ENCODE measurements around the gene KLHL15. TPM values are rescaled to one million over a fixed set of nuclear protein-coding genes. Genes with fewer than 3 reads are reported as not detected.
"Not testable (repeated sequence)": the region's sequence is repeated elsewhere in the genome, so short reads cannot be mapped to it uniquely, and the experiment has no call there.

KLHL15 gene
- total RNA-seq, 1 donor from 2014 or later = 17.7 TPM

- DNase-seq = no peak
Measured at GRCh38 chrX:24014388-24015018, 12.5 kb downstream of the KLHL15 start.

DNA sequence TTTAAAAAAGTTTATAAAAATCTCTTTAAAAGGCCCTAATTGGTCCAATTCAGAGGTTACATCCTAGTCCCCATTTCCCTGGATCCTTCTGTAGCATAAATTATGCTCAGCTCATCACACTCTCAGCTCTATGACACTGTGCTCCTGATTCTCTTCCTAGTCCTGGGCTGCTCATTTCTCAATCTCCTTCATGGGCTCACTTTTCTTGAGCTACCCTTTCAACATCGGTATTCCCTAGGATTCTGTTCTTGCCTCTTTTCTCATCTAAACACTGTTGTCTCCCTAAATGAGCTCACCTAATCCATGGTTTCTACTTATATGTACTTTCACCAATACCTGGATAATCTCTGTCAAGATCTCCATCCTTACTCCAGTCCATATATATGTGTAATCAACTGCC lies 14.7 kb downstream of the KLHL15 start:
- no peak for DNase-seq

DNA sequence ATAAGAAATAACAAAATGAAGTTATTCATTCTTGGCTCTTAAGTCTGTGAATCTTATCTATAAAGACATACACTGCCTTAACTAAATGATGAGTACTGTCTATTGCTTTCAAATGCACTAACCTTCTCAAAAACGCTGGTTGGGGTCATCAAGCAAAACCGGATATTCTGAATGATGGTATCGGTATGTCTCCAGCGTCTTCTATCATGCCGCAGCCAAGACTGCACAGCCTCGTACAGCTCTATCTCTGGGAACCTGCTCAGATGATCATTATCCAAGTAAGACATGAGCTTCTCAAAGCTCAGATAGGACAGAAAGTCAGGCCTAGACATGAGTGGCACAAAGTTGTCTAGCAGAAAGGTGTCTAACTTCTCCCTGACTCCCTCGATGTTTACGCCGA lies 21.1 kb downstream of the KLHL15 start:
- DNase-seq = no peak

DNA sequence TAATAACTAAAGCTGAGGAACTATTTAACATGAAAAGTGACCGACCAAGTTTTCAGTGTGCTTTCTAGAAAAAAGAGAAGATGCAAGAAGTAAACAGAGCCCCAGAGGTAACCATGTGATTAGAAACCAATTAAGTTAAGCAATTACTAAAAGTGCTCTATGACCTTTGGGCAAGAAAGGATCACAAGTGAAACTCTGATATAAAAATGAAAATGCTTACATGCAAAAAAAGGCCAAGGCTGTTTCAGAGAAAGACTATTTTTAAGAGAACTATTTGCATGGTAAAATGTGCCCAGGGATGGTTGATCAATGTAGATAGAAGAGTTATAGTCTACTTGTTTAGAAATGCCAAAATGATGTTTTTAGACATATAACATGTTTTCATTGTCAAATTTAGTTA lies 22.0 kb downstream of the KLHL15 start:
- no peak for DNase-seq

DNA sequence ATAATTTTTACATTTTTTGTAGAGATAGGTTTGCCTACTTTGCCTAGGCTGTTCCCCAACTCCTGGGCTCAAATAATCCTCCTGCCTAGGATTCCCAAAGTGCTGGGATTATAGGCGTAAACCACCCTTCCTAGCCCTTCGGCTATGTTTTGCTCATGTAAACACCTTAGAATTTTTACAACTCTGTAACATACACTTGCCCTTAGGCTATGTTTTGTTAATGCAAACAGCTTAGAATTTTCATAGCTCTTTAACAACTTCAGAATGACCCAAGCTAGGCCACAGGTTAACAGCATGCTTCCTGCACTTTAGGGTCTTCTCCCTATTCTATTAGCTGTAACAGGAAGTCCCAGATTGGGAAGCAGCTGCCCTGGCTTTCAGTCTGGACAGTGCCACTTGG lies 24.2 kb downstream of the KLHL15 start:
- DNase-seq = no peak

DNA sequence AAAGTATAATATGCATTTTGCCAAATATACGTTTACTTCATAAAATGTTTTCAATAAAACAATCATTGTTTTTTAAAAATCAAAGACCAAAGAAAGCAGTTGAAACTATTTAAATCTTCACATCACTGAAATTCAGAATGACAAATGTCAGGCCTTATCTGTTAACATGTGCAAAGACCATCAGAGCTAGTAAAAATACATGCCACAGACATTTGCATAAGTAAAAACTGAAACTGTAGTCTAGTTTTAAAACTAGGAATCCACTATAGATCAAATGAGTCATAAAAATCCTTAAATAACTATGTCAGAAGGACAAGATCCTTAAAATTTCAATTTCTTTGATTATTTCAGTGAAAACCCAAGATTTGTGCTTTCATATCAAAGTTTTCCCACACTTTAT lies 24.8 kb downstream of the KLHL15 start:
- no peak for DNase-seq

GRCh38 chrX:23999671-24000070 lies 27.3 kb downstream of the KLHL15 start:
- DNase-seq = no peak

DNA sequence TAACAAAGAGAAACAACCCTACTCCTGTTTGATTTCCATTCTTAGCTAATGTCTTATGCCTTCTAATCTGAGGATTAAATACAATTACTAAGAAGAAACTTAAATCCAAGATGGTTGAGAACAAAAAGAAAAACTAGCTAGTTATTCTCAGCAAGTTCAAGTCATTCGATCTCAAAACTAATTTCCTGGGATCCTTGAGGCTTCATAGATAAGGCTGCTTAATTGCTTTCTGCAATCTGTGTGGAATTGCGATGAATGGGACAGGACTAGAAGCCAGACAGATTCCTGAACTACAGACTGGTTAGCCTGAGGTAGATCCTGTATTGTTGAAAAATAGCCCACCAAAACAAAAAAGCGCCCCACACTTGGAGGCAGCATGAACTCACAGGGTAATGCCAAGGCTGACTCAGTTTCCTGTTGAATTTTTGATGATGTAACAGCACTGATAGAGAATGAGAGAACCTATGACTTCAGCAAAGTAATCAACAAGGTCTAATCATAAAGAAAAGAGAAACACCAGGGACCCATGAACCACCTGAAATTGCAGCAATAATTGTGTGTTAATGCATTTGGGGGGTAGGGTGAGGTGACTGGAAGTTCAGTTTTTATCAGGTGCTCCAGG lies 33.9 kb downstream of the KLHL15 start:
- no peak for DNase-seq

GRCh38 chrX:23992431-23992830 lies 34.6 kb downstream of the KLHL15 start:
- no peak for DNase-seq

- DNase-seq = no peak
Measured at GRCh38 chrX:23990455-23990854, 36.5 kb downstream of the KLHL15 start.

DNA sequence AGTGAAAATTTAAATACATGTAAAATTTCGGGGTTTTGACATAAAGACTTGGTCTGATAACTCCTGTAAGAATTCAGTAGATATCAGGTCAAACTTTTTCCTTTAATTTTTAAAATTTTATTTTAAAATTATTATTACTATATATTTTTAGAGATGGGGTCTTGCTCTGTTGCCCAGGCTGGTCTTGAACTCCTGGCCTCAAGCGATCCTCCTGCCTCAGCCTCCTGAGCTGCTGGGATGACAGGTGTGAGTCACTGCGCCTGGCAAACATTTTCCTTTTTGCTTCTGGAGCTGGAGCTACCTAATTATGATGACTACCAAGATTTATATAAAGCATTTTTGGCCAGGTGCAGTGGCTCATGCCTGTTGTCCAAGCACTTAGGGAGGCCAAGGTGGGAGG lies 37.3 kb downstream of the KLHL15 start:
- no peak for DNase-seq

DNA sequence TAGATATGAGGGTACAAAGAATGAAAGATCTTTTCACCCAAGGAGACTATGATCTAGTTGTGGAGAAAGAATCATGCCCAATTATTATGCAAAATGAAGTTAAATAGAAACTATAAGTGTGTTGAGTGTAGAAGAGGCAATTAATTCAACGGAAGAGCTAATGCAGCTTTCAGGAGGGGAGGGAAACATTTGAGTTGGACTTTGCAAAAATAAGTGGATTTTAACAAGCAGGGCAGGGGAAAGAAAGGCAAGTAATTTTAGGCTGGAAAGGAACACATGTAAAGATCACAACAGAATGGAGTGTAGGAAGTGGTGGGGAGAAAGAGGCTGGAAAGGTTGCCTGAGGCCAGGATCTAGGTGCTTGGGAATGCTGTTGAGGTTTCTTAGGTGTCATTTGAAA lies 44.1 kb downstream of the KLHL15 start:
- DNase-seq = no peak

- no peak for DNase-seq
Measured at GRCh38 chrX:23981711-23982110, 45.3 kb downstream of the KLHL15 start.

- DNase-seq = no peak
Measured at GRCh38 chrX:23981222-23981621, 45.8 kb downstream of the KLHL15 start.

GRCh38 chrX:23980011-23980441 lies 47.0 kb downstream of the KLHL15 start:
- no peak for DNase-seq

- DNase-seq = peak; percentile 46
Measured at GRCh38 chrX:23978491-23978890, 48.5 kb downstream of the KLHL15 start.

DNA sequence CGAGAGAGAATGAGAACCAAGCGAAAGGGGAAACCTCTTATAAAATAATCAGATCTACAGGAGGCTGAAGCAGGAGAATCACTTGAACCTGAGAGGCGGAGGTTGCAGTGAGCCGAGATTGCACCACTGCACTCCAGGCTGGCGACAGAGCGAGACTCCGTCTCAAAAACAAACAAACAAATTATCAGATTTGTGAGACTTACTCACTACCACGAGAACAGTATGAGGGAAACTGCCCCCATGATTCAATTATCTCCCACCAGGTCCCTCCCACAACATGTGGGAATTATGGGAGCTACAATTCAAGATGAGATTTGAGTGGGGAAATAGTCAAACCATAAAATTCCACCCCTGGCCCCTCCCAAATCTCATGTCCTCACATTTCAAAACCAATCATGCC lies 61.4 kb downstream of the KLHL15 start:
- DNase-seq = not testable (repeated sequence)

DNA sequence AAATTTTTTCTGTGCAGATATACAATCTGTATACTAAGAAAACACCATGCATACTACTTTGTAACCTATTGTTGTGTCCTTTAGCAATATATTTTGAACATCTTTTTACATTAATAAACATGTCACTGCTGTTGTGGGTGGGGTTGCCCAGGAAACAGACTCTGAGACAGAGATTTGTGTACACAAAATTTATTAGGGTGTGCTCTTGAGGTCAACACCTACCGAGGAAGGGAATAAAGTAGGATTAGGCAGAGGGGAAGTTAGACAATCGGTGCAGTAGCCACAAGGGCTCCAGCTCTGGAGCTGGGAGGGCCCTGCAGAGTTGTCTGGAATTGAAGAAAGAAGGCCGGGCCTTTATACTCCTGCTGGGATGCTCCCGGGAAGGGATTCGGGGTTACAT lies 62.8 kb downstream of the KLHL15 start:
- no peak for DNase-seq

GRCh38 chrX:23959781-23960180 lies 67.2 kb downstream of the KLHL15 start:
- DNase-seq = no peak

DNA sequence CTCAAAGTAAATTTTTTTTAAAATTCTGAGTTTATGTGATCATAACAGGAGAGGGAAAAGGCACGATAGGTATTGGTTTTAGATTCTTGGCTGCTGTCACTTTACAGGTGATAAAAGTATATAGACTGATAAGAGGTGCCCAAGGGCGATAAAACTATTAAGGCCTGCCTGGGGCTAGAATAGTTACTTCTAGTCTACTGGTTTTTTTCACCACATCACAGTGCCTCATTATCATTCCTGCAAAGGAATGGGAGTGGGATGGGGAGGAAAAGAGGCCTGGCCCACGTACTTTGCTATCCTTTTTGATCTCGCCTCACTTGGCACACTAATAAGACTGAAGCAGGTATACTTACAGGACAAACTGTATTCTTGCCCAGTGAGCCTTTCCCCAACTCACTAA lies 72.6 kb downstream of the KLHL15 start:
- DNase-seq = no peak

DNA sequence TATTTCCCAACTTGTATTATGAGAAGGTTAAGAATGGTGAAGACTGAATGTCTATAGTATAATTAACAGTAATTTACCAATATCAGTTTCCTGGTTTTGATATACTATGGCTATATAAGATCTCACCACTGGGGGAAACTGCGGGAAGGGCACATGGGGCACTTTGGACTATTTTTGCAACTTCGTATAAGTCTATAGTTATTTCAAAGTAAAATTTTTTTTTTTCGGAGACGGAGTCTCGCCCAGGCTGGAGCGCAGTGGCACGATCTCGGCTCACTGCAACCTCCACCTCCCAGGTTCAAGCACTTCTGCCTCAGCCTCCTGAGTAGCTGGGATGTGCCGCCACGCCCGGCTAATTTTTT lies 73.1 kb downstream of the KLHL15 start:
- no peak for DNase-seq

DNA sequence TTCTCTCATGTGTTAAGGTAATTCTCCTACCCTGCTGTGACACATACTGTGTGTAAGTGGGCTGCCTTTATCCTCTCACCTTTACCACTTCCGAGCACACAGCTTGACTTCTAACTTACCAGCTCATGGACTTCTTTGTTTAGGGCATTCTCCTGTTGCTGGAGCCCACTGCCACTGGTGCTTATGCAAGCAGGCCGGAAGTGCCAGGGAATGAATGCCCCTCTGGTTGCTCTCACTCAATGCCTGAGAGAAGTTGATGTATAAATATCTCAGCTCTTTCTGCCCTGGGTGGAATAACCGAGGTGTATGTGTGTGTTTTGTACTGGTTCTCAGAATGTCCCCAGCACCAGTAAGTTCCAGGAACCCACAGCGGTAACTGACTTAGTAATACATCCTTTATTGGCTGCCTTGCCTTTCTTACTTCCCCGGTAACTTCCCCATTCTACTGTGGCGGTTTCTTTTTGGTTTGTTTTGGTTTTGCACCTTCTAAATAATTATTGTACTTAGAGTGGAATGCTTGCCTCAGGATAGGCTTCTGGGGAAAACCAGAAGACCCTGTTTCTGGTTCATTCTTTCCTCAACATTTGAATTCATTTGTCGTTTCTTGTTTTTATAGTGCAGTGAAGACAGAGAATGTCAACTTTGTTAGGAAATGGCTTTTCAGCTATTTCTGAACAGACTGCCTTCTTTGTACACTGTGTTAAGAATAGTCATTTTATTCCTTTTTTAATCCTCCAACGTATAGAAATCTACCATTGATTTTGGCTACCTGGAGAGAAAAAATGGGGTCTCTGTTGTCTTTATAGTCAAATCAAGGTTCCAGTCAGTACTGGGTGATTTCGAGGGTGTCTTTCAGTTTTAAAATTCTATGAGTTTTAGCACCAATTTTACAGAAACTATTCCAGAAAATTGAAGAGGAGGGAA lies 73.7 kb downstream of the KLHL15 start:
- DNase-seq = no peak

DNA sequence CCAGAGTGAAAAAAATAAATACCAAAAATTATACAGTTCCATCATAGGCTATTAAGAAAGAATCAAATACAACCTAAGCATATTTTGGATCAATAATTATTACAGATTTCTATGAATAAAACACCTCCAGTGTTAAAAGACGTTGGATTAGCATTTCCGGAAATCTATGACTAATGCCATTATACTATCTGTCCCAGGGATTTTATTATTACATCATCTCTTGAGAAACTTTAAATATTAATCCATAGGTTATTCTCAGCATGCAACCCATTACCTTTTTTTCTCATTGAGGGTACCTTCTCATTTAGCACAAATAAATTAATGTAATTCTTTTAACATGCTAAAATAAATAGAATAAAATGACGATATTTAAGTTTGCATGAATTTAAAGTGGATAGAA lies 74.6 kb downstream of the KLHL15 start:
- DNase-seq = no peak

- no peak for DNase-seq
Measured at GRCh38 chrX:23945206-23945605, 81.8 kb downstream of the KLHL15 start.

Data from skin of body (tissue), 2 donors.